GM21528 (cell line): ENCODE results near the gene AMOTL1.
A peak's percentile ranks its signal among the peaks of the same experiment; 100 is the strongest.

Experiments used
- ATAC-seq: cut with Tn5 transposase; IDR thresholded peaks from one replicate; pipeline ENCODE4 v1.9.1; 2021; ENCODE audit warnings: mild to moderate bottlenecking, moderate library complexity; ENCODE audit not compliant: unreplicated experiment, low FRiP score

The AMOTL1 gene, protein sequence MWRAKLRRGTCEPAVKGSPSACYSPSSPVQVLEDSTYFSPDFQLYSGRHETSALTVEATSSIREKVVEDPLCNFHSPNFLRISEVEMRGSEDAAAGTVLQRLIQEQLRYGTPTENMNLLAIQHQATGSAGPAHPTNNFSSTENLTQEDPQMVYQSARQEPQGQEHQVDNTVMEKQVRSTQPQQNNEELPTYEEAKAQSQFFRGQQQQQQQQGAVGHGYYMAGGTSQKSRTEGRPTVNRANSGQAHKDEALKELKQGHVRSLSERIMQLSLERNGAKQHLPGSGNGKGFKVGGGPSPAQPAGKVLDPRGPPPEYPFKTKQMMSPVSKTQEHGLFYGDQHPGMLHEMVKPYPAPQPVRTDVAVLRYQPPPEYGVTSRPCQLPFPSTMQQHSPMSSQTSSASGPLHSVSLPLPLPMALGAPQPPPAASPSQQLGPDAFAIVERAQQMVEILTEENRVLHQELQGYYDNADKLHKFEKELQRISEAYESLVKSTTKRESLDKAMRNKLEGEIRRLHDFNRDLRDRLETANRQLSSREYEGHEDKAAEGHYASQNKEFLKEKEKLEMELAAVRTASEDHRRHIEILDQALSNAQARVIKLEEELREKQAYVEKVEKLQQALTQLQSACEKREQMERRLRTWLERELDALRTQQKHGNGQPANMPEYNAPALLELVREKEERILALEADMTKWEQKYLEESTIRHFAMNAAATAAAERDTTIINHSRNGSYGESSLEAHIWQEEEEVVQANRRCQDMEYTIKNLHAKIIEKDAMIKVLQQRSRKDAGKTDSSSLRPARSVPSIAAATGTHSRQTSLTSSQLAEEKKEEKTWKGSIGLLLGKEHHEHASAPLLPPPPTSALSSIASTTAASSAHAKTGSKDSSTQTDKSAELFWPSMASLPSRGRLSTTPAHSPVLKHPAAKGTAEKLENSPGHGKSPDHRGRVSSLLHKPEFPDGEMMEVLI

GRCh38 chr11:94767701-94768601 is at the start of gene AMOTL1:
Gene AMOTL1, plus strand, starts transcription at chr11:94768356. Its CDS starts 156 bp downstream, at chr11:94768512.
- peak; percentile 76 for ATAC-seq

- no peak for ATAC-seq
Observed at GRCh38 chr11:94719876-94720275, 48.3 kb upstream of the AMOTL1 start.

DNA sequence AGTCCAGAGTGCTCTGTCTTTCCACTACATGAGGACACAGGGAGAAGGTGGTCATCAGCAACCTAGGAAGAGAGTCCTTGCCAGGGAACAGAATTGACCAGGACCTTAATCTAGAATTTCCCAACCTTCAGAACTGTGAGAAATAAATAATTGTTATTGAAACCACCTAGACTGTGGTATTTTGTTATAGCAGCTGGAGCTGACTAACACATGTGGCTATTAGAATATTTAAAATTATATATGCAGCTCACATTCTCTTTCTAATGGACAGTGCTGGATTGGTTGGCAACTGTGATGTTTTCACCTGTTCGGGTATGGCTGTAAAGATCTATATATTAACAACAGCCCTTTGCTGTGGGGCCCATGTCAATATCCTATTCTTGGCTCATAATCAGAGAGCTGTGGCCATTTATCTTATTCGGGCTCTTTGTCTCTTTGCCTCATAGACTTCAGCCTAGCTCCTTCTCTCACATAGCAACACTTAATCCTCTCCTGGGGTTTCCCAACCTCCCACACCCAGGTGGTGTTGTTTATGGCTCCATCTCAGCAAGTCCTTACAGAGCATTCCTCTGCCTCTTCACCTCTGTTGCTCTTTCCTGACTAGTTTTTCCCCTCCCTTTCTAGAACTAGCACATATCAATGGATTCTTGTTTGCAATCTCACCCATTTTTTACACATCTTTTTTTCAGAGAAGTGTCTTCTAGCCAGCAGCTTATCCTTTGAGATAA is 46.4 kb upstream of the AMOTL1 start:
- no peak for ATAC-seq

- ATAC-seq: no peak
Observed at GRCh38 chr11:94722735-94723134, 45.4 kb upstream of the AMOTL1 start.

DNA sequence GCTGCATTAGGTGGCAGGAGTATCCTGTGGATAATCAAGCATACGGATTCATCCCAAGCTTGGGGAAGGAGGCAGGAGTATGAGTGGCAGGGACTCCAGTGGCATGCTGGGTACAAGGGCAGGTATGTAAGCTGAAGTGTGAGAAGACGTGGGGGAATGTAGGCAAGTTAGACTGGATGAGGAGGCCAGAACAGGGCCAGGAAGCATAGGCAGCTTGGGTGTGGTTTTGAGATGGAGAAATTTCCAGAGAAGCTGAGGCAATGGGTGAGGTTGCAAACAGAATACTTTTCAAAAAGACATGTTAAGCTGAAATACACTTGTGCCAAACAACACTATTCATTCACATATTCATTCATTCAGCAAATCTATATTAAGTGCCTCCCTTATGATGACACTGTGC is 43.1 kb upstream of the AMOTL1 start:
- no peak for ATAC-seq

- no peak for ATAC-seq
Observed at GRCh38 chr11:94727819-94728218, 40.3 kb upstream of the AMOTL1 start.

DNA sequence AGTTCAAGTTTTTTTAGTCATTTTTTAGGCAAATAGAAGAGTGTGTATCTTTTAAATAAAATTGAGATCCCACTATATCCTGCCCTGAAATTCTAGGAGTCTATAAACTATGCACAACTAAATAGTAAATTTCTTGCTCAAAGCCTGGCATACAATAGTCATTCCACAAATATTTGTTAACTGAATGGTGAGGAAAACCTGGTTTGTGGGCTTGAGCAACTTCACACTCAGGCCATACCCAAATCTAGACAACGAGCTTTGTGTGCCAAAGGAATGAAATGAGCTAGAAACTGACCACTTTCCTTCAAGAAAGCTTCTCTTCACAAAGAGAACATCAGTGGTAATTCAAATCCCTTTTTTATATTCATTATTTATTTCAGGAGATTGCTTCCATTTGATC is 39.6 kb upstream of the AMOTL1 start:
- no peak for ATAC-seq

DNA sequence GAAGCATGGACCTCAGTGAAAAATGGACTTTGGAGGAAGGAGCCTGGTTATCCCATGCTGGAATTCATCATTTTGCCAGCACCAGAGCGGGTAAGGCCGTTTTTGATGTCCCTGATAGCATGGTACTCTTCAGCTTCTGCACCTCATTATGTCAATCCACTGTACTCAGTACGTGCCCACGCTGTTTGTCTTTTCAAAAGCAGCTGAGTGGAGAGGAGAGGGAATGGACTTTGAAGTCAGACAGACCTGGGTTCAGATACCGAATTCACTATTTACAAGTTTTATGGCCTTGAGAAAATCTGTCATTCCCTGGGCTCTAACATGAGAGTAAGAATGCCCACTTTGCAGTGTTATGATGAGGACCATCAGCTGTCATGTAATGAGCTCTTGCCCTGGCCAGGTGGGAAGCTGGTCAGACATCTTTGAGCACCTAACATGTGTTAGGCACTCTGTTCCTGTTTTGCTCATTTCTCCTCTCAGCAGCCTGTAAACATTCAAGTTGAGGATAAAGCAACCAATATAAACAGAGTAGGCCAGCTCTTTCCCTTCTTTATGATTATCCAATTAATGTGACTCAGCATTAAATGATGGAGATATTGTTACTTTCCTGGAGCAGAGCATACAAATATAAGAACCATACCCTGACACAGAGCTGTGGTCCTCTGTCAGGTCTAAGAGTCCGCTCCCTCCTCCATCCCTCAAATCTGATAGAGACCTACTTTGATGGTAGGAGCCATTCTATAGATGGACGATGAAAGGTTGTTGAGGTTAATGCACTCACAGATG is 39.0 kb upstream of the AMOTL1 start:
- ATAC-seq: no peak

GRCh38 chr11:94730153-94730552 is 38.0 kb upstream of the AMOTL1 start:
- no peak for ATAC-seq

DNA sequence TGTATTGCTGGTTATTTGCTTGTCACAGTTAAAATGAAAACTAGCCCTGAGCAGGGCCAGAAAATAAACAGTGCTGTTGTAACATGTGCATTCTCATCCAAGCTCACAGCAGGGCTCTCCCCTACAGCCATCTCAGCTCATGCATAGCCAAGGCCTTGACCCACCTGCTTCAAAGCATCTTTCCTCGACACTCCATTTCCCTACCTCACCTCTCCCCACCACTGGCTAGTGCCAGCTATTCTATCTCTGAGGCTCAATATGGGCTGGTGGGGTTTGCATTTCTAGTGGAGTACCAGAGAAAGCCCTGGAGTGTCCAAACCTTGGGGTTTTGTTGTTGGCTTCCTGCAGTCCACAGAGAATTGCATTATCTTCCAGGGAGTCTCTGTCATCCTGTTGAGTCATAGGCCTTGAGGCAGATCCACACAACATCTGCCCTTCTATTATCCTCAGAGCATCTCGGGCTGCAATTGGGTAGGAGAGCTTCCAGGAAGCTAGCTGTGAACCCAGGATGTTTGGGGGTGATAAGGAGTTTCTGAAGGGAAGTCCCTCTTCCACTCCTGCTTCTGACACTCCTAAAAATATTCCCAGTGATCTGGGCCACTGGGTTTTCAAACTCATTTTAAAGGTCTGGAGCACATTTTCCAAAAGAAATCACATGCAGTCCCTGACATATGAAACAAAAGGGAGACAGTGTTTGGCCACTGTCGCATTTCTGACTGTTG is 36.1 kb upstream of the AMOTL1 start:
- no peak for ATAC-seq

DNA sequence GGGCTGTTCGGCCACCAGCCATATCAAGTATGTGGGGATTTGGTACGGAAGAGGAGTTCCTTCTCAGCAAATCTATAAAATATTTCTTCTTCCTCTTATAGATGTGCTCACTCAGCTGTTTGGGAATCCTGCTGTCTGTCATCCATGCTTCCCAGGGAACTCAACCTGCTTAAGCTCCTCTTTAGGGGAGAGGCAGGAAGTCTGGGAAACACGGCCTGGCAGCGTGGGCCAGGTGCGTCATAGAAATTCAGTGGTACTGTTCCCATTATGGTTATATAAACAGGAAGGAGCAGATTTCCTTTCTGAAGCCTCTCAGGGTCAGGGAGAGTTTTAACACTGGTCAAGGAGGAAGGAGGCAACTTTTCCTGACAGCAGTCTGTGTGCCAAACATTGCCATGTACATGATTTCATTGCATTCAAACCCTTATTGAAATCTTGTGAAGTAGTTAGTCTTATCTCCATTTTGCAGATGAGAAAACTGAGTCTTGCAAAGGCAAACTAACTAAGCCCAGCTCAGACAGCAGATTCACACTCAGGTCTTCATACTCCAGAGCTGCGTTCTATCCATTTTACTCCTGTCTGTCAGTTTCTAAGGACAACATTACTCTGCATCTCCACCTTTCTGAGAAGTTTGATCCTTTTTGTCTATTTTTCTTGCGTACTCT is 35.4 kb upstream of the AMOTL1 start:
- ATAC-seq: no peak

DNA sequence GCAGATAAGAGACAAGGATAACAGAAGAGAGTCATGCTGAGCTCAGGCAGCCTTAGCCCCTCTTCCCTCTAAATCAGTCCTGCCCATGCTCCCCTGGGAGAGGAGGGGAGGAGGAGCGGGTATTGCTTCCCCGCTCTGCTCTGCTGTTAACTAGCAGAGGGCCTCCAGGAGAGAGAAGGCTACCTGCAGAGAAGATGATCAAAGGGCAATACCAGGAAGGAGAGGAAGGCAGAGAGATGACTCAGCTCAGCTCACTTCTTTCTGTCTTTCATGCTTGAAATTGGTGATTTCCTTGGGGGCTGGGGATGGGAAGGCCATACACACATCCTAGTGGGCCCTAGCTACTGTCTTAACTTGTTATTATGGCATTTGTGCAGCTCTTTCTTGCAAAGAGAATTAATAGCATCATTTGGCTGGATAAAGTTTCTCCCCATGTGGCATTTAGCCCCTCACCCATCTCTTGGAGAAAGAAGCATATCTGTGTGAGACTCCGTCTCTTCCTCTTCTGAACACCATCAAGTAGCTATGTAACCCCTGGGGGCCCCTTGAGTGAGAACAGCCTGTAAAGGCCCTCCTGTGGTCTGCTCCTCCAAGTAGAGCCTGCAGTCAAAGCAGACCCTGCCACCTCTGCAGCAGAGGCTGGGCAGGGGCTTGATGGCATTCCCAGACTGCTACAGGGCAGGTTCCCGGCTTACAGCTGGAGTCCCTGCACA is 33.4 kb upstream of the AMOTL1 start:
- ATAC-seq: no peak

DNA sequence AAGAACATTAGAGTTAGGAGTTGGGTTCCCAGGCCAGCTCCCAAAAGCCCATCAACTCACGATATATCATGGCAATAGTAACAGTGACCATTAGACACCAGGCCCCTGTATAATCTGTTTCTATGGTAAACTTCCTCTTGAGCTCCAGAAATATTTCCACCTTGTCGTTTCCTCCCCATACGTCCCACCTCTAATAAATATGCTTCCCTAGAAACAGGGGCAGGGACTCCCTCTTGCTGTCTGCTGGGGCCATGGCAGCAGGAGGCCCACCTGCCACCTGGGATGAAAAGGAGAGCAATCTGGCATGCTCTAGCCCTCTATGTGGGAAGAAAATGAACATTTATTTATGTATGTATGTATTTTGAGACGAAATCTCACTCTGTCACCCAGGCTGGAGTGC is 32.2 kb upstream of the AMOTL1 start:
- no peak for ATAC-seq

- ATAC-seq: no peak
Observed at GRCh38 chr11:94737171-94737611, 31.0 kb upstream of the AMOTL1 start.

DNA sequence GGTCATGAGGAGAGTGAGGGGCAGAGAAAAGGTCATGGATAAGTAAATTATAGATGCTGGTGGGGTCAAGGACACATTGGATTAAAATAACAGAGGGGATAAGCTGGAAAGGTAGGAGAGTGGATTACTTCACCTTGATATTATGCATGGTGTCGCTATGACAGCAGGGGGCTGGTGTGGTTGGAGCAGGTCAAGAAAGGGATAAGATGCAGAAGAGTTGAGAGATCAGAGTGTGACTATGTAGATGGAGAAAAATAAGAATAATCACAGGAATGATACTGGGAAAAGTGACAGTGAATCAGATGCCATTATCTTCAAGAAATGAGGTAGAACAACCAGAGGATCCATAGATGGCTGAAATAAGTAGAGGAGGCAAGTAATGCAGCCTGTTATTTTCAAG is 29.4 kb upstream of the AMOTL1 start:
- no peak for ATAC-seq

DNA sequence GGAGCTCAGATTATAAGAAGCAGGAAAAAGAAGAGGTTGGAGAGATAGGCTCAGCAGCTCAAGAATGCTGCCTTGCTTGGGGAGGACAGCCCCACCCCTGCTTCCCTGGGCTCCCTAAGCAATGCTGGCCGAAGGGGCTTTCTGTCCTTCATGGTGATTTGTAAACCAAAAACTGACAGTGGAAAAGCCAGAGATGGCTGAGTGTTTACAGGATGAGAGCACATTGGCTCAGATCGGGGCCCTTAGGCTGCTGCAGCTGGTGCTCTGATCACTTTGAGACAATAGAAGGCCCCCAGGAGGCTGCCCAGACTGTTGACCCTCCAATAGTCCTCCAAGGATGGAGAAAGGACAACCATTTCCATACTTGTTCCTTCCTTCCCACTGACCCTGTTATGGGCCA is 28.8 kb upstream of the AMOTL1 start:
- ATAC-seq: no peak
